ENCODE results near the gene FCSK. TPM values are rescaled to one million over a fixed set of nuclear protein-coding genes. Genes with fewer than 3 reads are reported as not detected.
"Not testable (repeated sequence)": the region's sequence is repeated elsewhere in the genome, so short reads cannot be mapped to it uniquely, and the experiment has no call there.

FCSK gene
- total RNA-seq = 8.0 TPM
- long read RNA-seq, full-length matches to known transcripts = 4 of 40 reads
- long read RNA-seq, partial matches to known transcripts = 18 of 40 reads
- long read RNA-seq, other reads (novel, unspliced or antisense) = 18 of 40 reads

- peak; percentile 96 for ATAC-seq (ENCODE audit: poor library complexity)
Measured at GRCh38 chr16:70454222-70455034, at the start of gene FCSK. TSS of gene FCSK (plus strand) at chr16:70454595. CDS start at chr16:70463191, 8,596 bp downstream.

GRCh38 chr16:70406104-70406503 is 48.3 kb upstream of the FCSK start:
- ATAC-seq (ENCODE audit: poor library complexity); DNase-seq; intact Hi-C loops (cut with DNase I): not testable (repeated sequence)

More at GRCh38 chr16:70454222-70455034, at the start of gene FCSK:
- intact Hi-C loops (cut with DNase I) = no loop called here
- peak; percentile 81 for DNase-seq

GRCh38 chr16:70407811-70408274 is 46.6 kb upstream of the FCSK start:
- ATAC-seq (ENCODE audit: poor library complexity) (peak; percentile 15), DNase-seq (no peak)
- intact Hi-C loops (cut with DNase I) = no loop called here

GRCh38 chr16:70410734-70411133 is 43.7 kb upstream of the FCSK start:
- ATAC-seq (ENCODE audit: poor library complexity) = no peak
- intact Hi-C loops (cut with DNase I) = no loop called here
- no peak for DNase-seq

- no peak for ATAC-seq (ENCODE audit: poor library complexity)
Measured at GRCh38 chr16:70412385-70412784, 42.0 kb upstream of the FCSK start.

GRCh38 chr16:70413572-70413971 is 40.8 kb upstream of the FCSK start:
- DNase-seq; ATAC-seq (ENCODE audit: poor library complexity); intact Hi-C loops (cut with DNase I): not testable (repeated sequence)

More at GRCh38 chr16:70412385-70412784, 42.0 kb upstream of the FCSK start:
- no peak for DNase-seq
- intact Hi-C loops (cut with DNase I) = no loop called here

- DNase-seq (no peak), ATAC-seq (ENCODE audit: poor library complexity) (no peak)
- intact Hi-C loops (cut with DNase I) = no loop called here
Measured at GRCh38 chr16:70416748-70417616, 37.4 kb upstream of the FCSK start.

- ATAC-seq (ENCODE audit: poor library complexity) (no peak), DNase-seq (no peak)
Measured at GRCh38 chr16:70417661-70418060, 36.7 kb upstream of the FCSK start.

GRCh38 chr16:70418274-70418992 is 36.0 kb upstream of the FCSK start:
- DNase-seq (no peak), ATAC-seq (ENCODE audit: poor library complexity) (no peak)
- intact Hi-C loops (cut with DNase I) = no loop called here

More at GRCh38 chr16:70417661-70418060, 36.7 kb upstream of the FCSK start:
- intact Hi-C loops (cut with DNase I) = no loop called here

- no peak for ATAC-seq (ENCODE audit: poor library complexity)
- DNase-seq = no peak
- intact Hi-C loops (cut with DNase I) = no loop called here
Measured at GRCh38 chr16:70418993-70419318, 35.4 kb upstream of the FCSK start.

GRCh38 chr16:70419384-70420327 is 34.7 kb upstream of the FCSK start:
- intact Hi-C loops (cut with DNase I) = no loop called here
- no peak for ATAC-seq (ENCODE audit: poor library complexity)
- no peak for DNase-seq

GRCh38 chr16:70421014-70421413 is 33.4 kb upstream of the FCSK start:
- ATAC-seq (ENCODE audit: poor library complexity) = no peak
- intact Hi-C loops (cut with DNase I) = no loop called here
- no peak for DNase-seq

- DNase-seq = no peak
- intact Hi-C loops (cut with DNase I) = no loop called here
- no peak for ATAC-seq (ENCODE audit: poor library complexity)
Measured at GRCh38 chr16:70421473-70422311, 32.7 kb upstream of the FCSK start.

- intact Hi-C loops (cut with DNase I) = no loop called here
- ATAC-seq (ENCODE audit: poor library complexity) (no peak), DNase-seq (no peak)
Measured at GRCh38 chr16:70422543-70422942, 31.9 kb upstream of the FCSK start.

- intact Hi-C loops (cut with DNase I) = no loop called here
- ATAC-seq (ENCODE audit: poor library complexity) (no peak), DNase-seq (no peak)
Measured at GRCh38 chr16:70427786-70428177, 26.6 kb upstream of the FCSK start.

- intact Hi-C loops (cut with DNase I) = no loop called here
- ATAC-seq (ENCODE audit: poor library complexity) = peak; percentile 91
- DNase-seq = peak; percentile 97
Measured at GRCh38 chr16:70428178-70428998, 26.0 kb upstream of the FCSK start.

Measured in Right ventricle myocardium superior (tissue), 1 donor.